BE2C (cell line): ENCODE results near the gene RTN4RL1.

Experiments used
- DNase-seq: peaks from one replicate; pipeline ENCODE4 v3.0.0-alpha.2; 2020
- H3K27me3 ChIP-seq: fragments of 250-450 bp; sonication (Bioruptor Pico); 2 replicates; pipeline ENCODE4 v1.5.1; 2020; ENCODE audit warnings: mild to moderate bottlenecking
- H3K36me3 ChIP-seq: fragments of 250-450 bp; sonication (Bioruptor Pico); 2 replicates; pipeline ENCODE4 v1.5.1; 2020; ENCODE audit warnings: mild to moderate bottlenecking
- H3K4me1 ChIP-seq: fragments of 250-450 bp; sonication (Bioruptor Pico); 2 replicates; pipeline ENCODE4 v1.5.1; 2020
- H3K4me3 ChIP-seq: 2 replicates; pipeline ENCODE4 v1.5.1; 2011; ENCODE audit warnings: low read depth, low read length
- H3K9me3 ChIP-seq: fragments of 250-450 bp; sonication (Bioruptor Pico); 2 replicates; pipeline ENCODE4 v1.5.1; 2020
- CTCF ChIP-seq: IDR thresholded peaks from 2 replicates; pipeline ENCODE4 v1.5.1; 2012; ENCODE audit warnings: mild to moderate bottlenecking, low read depth, low read length

The RTN4RL1 gene

GRCh38 chr17:1972487-1973160 is 52.5 kb downstream of the RTN4RL1 start:
- no peak for DNase-seq
- no peaks in the 10 kb centered on the region for H3K27me3 ChIP-seq
- no peak for TF ChIP-seq CTCF
- H3K36me3 ChIP-seq: no peaks in the 10 kb centered on the region
- H3K4me1 ChIP-seq: no peaks in the 10 kb centered on the region
- H3K4me3 ChIP-seq: no peak overlapping the region
- H3K9me3 ChIP-seq: no peaks in the 10 kb centered on the region

DNA sequence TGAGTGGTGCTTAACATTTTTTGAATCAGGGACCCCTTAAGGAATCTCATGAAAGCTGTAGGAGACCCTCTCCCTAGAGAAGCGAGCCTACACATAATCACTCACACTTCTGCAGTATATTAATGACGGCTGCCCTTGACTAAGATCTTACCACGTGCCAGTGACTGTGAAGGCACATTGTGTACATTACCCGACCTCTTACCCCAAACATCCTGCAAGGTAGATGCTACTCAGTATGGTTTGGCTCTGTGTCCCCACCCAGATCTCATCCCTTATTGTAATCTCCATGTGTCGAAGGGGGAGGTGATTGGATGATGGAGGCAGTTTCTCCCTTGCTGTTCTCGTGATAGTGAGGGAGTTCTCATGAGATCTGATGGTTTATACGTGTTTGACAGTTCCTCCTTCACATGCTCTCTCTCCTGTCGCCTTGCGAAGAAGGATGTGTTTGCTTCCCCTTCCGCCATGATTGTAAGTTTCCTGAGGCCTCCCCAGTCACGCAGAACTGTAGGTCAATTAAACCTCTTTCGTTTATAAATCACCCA is 54.2 kb downstream of the RTN4RL1 start:
- Histone ChIP-seq H3K36me3 (no peaks in the 10 kb centered on the region), H3K9me3 (no peaks in the 10 kb centered on the region), H3K27me3 (no peaks in the 10 kb centered on the region), H3K4me3 (no peak overlapping the region), H3K4me1 (peaks cover 3% of the 10 kb centered on the region)
- no peak for TF ChIP-seq CTCF
- no peak for DNase-seq

DNA sequence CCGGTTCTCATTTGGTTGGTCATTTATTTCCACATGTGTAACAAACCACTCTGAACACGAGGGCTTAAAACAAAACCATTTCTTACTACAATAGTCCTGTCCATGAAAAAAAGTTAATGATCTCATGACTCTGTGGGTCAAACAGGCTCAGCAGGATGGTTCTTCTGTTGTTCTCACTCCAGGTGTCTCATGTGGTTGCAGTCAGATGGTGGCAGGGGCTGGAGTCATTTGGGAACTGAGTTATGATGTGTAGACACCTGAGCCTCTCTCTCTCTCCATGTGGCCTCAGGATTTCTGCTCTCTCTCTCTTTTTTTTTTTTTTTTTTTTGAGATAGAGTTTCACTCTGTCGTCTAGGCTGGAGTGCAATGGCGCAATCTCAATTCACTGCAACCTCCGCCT is 55.4 kb downstream of the RTN4RL1 start:
- Histone ChIP-seq H3K4me1 (peaks cover 5% of the 10 kb centered on the region), H3K27me3 (no peaks in the 10 kb centered on the region), H3K9me3 (no peaks in the 10 kb centered on the region), H3K36me3 (no peaks in the 10 kb centered on the region), H3K4me3 (no peak overlapping the region)
- DNase-seq: no peak
- TF ChIP-seq CTCF: no peak

GRCh38 chr17:1967213-1967612 is 57.9 kb downstream of the RTN4RL1 start:
- no peak for TF ChIP-seq CTCF
- no peaks in the 10 kb centered on the region for H3K27me3 ChIP-seq
- no peak for DNase-seq
- H3K4me1 ChIP-seq: peaks cover 5% of the 10 kb centered on the region
- no peak overlapping the region for H3K4me3 ChIP-seq
- H3K36me3 ChIP-seq: no peaks in the 10 kb centered on the region
- H3K9me3 ChIP-seq: no peaks in the 10 kb centered on the region

DNA sequence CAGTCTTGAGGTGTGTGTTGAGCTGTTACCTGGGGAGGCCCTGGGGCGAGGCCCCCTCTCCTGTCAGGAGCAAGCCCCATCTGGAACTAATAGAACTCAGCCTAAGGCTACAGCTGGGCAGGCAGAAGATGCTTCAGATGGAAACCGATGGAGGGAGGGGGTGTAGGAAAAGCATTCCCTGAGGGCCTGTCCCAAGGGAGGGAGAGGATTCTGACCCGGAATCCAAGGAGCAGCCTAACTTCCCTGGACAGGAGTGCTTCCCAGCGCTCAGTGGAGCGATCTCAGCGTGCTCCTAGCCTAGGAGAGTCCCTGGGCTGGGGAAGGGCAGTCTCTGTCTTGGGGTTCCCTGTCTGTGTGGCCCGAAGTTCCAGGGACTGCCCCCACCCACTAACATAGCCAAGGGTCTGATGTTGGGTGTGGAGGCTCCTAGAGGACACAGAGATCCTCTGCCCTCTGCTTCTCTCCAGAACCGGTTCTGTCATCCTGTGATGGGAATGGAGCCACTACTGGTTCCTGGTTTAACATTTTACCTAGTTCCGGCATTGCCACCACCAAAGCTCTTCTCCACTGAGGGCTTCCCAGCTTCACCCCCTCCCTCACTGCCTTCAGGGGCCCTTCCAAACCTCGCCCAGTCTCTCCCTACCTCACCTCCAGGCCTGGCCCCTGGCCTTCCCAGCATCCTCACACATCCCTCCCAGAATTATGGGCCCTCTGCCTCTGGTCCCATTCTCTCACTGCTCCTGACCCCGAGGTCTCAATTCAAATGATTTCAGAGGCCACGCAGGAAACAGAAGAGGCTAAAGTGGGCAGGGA is 58.7 kb downstream of the RTN4RL1 start:
- no peak overlapping the region for H3K4me3 ChIP-seq
- no peak for TF ChIP-seq CTCF
- H3K9me3 ChIP-seq: no peaks in the 10 kb centered on the region
- H3K27me3 ChIP-seq: no peaks in the 10 kb centered on the region
- H3K36me3 ChIP-seq: no peaks in the 10 kb centered on the region
- no peak for DNase-seq
- peaks cover 5% of the 10 kb centered on the region for H3K4me1 ChIP-seq
